OCI-LY3 (cell line): ENCODE results near the gene AMBRA1.

Source experiments
- CTCF ChIP-seq: fragments of 200-600, 300-600 bp; sonication (generic); IDR thresholded peaks from 2 replicates; pipeline ENCODE4 v1.5.1; 2014; ENCODE audit warnings: antibody characterized with exemption, low read length, low read depth
- EZH2phosphoT487 ChIP-seq: fragments of 200-600 bp; shearing (Covaris generic); IDR thresholded peaks from 2 replicates; pipeline ENCODE4 v1.6.1; 2018; ENCODE audit warnings: antibody characterized with exemption, mixed run types, low read depth

- no peak for TF ChIP-seq CTCF
- no peak for TF ChIP-seq EZH2phosphoT487
Observed at GRCh38 chr11:46437122-46437689, 156.6 kb downstream of the AMBRA1 start.
